OCI-LY7 (cell line): ENCODE data around the gene FRA10AC1. TPM values are rescaled to one million over a fixed set of nuclear protein-coding genes. Genes with fewer than 3 reads are reported as not detected.
A peak's percentile ranks its signal among the peaks of the same experiment; 100 is the strongest.

ENCODE experiments used
- BruUV-seq: library from RNA; stranded (reverse); fragments of 400-500 nt; replicated peaks from 2 replicates; lab custom pipeline; 2021; lab: Mats Ljungman, UMichigan
- CTCF ChIA-PET: fragments of 300-600 bp; sonication (Branson Sonifier 250); formaldehyde crosslinking; loops from one replicate; lab custom pipeline; 2022; ENCODE audit warnings: antibody characterized with exemption; ENCODE audit not compliant: unreplicated experiment; lab: Charles Lee
- POLR2A ChIA-PET: fragments of 300-600 bp; sonication (Branson Sonifier 250); formaldehyde crosslinking; loops from one replicate; lab custom pipeline; 2022; ENCODE audit warnings: antibody characterized with exemption; lab: Charles Lee
- DNase-seq: peaks from one replicate; pipeline ENCODE4 v3.0.0-alpha.2; 2015; ENCODE audit warnings: low spot score
- H2AFZ ChIP-seq: fragments of 200-600 bp; sonication (generic), shearing (Covaris generic); 2 replicates; pipeline ENCODE4 v1.6.1; 2014; ENCODE audit warnings: mild to moderate bottlenecking, antibody characterized with exemption, low read length, moderate library complexity
- H3K27ac ChIP-seq: fragments of 200-600 bp; sonication (generic); 2 replicates; pipeline ENCODE4 v1.5.1; 2014; ENCODE audit warnings: mixed run types, low read depth, mild to moderate bottlenecking, moderate library complexity, low read length, inconsistent platforms; ENCODE audit not compliant: poor library complexity, severe bottlenecking
- H3K36me3 ChIP-seq: fragments of 200-600 bp; sonication (generic); 2 replicates; pipeline ENCODE4 v1.6.1; 2014; ENCODE audit warnings: mild to moderate bottlenecking, antibody characterized with exemption, low read length, moderate library complexity, mixed read lengths; ENCODE audit not compliant: insufficient read depth
- H3K4me1 ChIP-seq: fragments of 200-600 bp; sonication (generic); 2 replicates; pipeline ENCODE4 v1.5.1; 2014; ENCODE audit warnings: mild to moderate bottlenecking, low read length; ENCODE audit not compliant: insufficient read depth, poor library complexity, severe bottlenecking
- H3K4me2 ChIP-seq: fragments of 200-600 bp; sonication (generic); 2 replicates; pipeline ENCODE4 v1.6.1; 2014; ENCODE audit warnings: mild to moderate bottlenecking, low read length
- H3K4me3 ChIP-seq: fragments of 200-600 bp; sonication (generic); 2 replicates; pipeline ENCODE4 v1.5.1; 2014; ENCODE audit warnings: mild to moderate bottlenecking, low read depth, low read length; ENCODE audit not compliant: poor library complexity, severe bottlenecking
- H3K79me2 ChIP-seq: fragments of 200-600 bp; sonication (generic); 2 replicates; pipeline ENCODE4 v1.6.1; 2016; ENCODE audit warnings: low read depth, mild to moderate bottlenecking, low read length, moderate library complexity, mixed read lengths; ENCODE audit not compliant: insufficient read depth
- H3K9me2 ChIP-seq: fragments of 200-600 bp; sonication (generic); 2 replicates; pipeline ENCODE4 v1.6.1; 2016; ENCODE audit warnings: mild to moderate bottlenecking, low read length, mixed read lengths; ENCODE audit not compliant: insufficient read depth
- H3K9me3 ChIP-seq: fragments of 200-600 bp; sonication (generic); 2 replicates; pipeline ENCODE4 v1.6.1; 2014; ENCODE audit warnings: mild to moderate bottlenecking, mixed run types, low read length, mixed read lengths
- H4K20me1 ChIP-seq: fragments of 200-600 bp; sonication (generic); 2 replicates; pipeline ENCODE4 v1.6.1; 2014; ENCODE audit warnings: mild to moderate bottlenecking, antibody characterized with exemption, low read length, moderate library complexity, mixed read lengths; ENCODE audit not compliant: insufficient read depth
- CTCF ChIP-seq: fragments of 200-600 bp; sonication (generic); conservative IDR thresholded peaks from 2 replicates; pipeline ENCODE4 v1.5.1; 2014; ENCODE audit warnings: mild to moderate bottlenecking, antibody characterized with exemption, low read length, moderate library complexity, mixed read lengths
- EZH2phosphoT487 ChIP-seq: fragments of 200-600 bp; sonication (generic); IDR thresholded peaks from 2 replicates; pipeline ENCODE4 v1.6.1; 2018; ENCODE audit warnings: low read depth, borderline replicate concordance, mild to moderate bottlenecking, mixed run types, antibody characterized with exemption, low read length, moderate library complexity, mixed read lengths
- intact Hi-C: fragments of 100-400 bp; cut with micrococcal nuclease; formaldehyde crosslinking; loops from one replicate; pipeline ENCODE4 v1.10.0; 2022; ENCODE audit not compliant: unreplicated experiment
- total RNA-seq, 2 experiments: library from RNA; depleted of rRNA in 1 of 2; stranded (reverse); fragments of >200 nt in 1 of 2; shearing (Covaris generic) in 1 of 2; gene quantifications; 2 replicates each; pipeline ENCODE4 v1.2.3, GENCODE V29; 2014 to 2022

Gene FRA10AC1
- total RNA-seq, 2 experiments from 2014 or later = 11.9 to 30.2 TPM

DNA sequence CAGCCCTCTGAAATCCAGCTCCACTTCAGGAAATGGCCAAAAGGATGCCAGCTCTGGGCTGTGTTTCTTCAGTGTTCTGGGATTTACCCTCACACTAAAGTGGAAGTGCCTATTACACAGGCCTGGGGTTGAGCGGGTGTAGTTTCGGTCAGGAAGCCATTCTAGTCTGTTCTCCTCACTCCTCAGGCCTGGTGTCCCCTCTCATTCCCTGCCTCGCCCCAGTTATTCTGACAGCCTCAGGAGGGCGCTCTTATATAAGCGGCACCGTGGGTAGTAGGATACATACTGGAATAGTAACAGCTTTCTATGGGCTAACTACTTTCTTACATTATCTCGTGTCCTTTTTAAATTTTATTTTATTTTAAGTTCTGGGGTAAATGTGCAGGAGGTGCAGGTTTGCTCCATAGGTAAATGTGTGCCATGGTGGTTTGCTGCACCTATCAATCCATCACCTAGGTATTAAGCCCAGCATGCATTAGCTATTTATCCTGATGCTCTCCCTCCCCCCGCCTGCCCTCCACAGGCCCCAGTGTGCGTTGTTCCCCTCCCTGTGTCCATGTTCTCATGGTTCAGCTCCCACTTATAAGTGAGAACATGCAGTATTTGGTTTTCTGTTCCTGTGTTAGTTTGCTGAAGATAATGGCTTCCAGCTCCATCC, 43.1 kb upstream of the FRA10AC1 start:
- no peaks in the 10 kb centered on the region for H3K36me3 ChIP-seq
- H3K27ac ChIP-seq = no peak overlapping the region
- H4K20me1 ChIP-seq = no peaks in the 10 kb centered on the region
- H3K4me3 ChIP-seq = no peak overlapping the region
- DNase-seq = peak; percentile 19
- no peaks in the 10 kb centered on the region for H3K79me2 ChIP-seq
- intact Hi-C loops = loop anchor here (5.0 kb wide), 1 partner anchor 72 kb away; no protein-coding TSS in a partner anchor
- H3K4me2 ChIP-seq = no peak overlapping the region
- ChIA-PET POLR2A (interaction anchor here (1.2 to 1.5 kb wide), 2 partner anchors 16 to 43 kb away, joined by 3 to 5 read pairs; partner anchors contain the start of gene FRA10AC1), CTCF (interaction anchor here (1.1 kb wide), 1 partner anchor 43 kb away, joined by 4 read pairs; the partner anchor contains the start of gene FRA10AC1)
- TF ChIP-seq EZH2phosphoT487 (no peak), CTCF (peak; percentile 63)
- H3K9me2 ChIP-seq = no peaks in the 10 kb centered on the region
- H3K9me3 ChIP-seq = no peaks in the 10 kb centered on the region
- no peak overlapping the region for H2AFZ ChIP-seq
- peaks cover 12% of the 10 kb centered on the region for H3K4me1 ChIP-seq
- BruUV-seq = no TSS peak

DNA sequence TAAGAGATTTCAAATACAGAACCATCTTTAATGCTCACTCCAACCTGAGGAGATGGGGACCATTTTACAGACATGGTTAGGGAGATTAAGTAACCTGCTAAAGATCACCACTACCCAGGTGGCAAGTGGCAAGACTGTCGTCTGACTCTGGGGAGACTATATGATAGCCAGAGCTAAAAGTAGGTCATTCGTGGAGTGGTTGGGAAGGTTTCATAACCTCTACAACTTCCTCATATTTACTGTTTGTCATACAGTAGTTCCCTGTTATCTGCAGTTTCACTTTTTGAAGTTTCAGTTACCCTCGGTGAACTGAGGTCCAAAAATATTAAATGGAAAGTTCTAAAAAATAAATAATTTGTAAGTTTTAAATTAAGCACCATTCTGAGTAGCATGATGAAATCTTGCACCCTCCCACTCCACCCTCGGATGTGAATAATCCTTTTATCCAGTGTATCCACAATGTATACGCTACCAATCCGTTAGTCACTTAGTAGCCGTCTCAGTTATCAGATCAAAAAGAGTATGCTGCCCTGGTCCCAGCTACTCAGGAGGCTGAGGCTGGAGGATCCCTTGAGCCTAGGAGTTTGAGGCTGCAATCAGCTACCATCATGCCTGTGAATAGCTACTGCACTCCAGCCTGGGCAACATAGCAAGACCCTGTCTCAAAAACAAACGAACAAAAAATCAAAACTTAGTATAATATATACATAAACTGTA, 40.4 kb upstream of the FRA10AC1 start:
- no peaks in the 10 kb centered on the region for H3K9me2 ChIP-seq
- no peaks in the 10 kb centered on the region for H3K9me3 ChIP-seq
- ChIA-PET POLR2A (interaction anchor here (1.2 kb wide), 1 partner anchor 56 kb away, joined by 3 read pairs; no protein-coding TSS in a partner anchor), CTCF (interaction anchor here (1.0 kb wide), 1 partner anchor 19 kb away, joined by 4 read pairs; no protein-coding TSS in a partner anchor)
- intact Hi-C loops = no loop called here
- H3K36me3 ChIP-seq = no peaks in the 10 kb centered on the region
- H2AFZ ChIP-seq = peak overlapping the region; percentile 63
- peaks cover 12% of the 10 kb centered on the region for H3K4me1 ChIP-seq
- no peaks in the 10 kb centered on the region for H4K20me1 ChIP-seq
- H3K27ac ChIP-seq = peak overlapping the region; percentile 20
- TF ChIP-seq EZH2phosphoT487 (no peak), CTCF (no peak)
- no TSS peak for BruUV-seq
- DNase-seq = peak; percentile 54
- peak overlapping the region; percentile 52 for H3K4me2 ChIP-seq
- no peaks in the 10 kb centered on the region for H3K79me2 ChIP-seq
- peak overlapping the region; percentile 27 for H3K4me3 ChIP-seq
